HG03521 (cell line): Measurements from ENCODE around the gene TCTN2.

Experiments
- ATAC-seq: cut with Tn5 transposase; IDR thresholded peaks from one replicate; pipeline ENCODE4 v1.9.1; 2021; ENCODE audit warnings: mild to moderate bottlenecking, moderate library complexity; ENCODE audit not compliant: unreplicated experiment

TCTN2 gene

GRCh38 chr12:123670882-123671728 lies at the start of gene TCTN2:
TSS of gene TCTN2 (plus strand) at chr12:123671113. CDS start at chr12:123671241, 128 bp downstream.
- ATAC-seq: peak; percentile 100

- ATAC-seq: no peak
Observed at GRCh38 chr12:123621619-123622530, 49.0 kb upstream of the TCTN2 start.

GRCh38 chr12:123633379-123634141 lies 37.4 kb upstream of the TCTN2 start, which contains the start of the genes EIF2B1 and GTF2H3:
TSS of gene EIF2B1 (minus strand) at chr12:123633686. CDS start at chr12:123633557, 129 bp downstream.
TSS of gene GTF2H3 (plus strand) at chr12:123633829. CDS start at chr12:123633860, 31 bp downstream.
- peak; percentile 96 for ATAC-seq

- no peak for ATAC-seq
Observed at GRCh38 chr12:123634142-123634561, 36.8 kb upstream of the TCTN2 start.

- ATAC-seq: no peak
Observed at GRCh38 chr12:123643911-123644310, 27.0 kb upstream of the TCTN2 start.

GRCh38 chr12:123645380-123645779 lies 25.5 kb upstream of the TCTN2 start:
- ATAC-seq: no peak

- ATAC-seq: no peak
Observed at GRCh38 chr12:123645878-123646277, 25.0 kb upstream of the TCTN2 start.

GRCh38 chr12:123648401-123648800 lies 22.5 kb upstream of the TCTN2 start:
- no peak for ATAC-seq

GRCh38 chr12:123654129-123654701 lies 16.7 kb upstream of the TCTN2 start:
- no peak for ATAC-seq

GRCh38 chr12:123655420-123655819 lies 15.5 kb upstream of the TCTN2 start:
- peak; percentile 85 for ATAC-seq

GRCh38 chr12:123656392-123656791 lies 14.5 kb upstream of the TCTN2 start:
- no peak for ATAC-seq

- ATAC-seq: no peak
Observed at GRCh38 chr12:123657211-123657610, 13.7 kb upstream of the TCTN2 start.

- no peak for ATAC-seq
Observed at GRCh38 chr12:123659996-123660727, 10.8 kb upstream of the TCTN2 start.

GRCh38 chr12:123667771-123668170 lies 3.1 kb upstream of the TCTN2 start:
- no peak for ATAC-seq

- no peak for ATAC-seq
Observed at GRCh38 chr12:123671876-123672275, 963 bp downstream of the TCTN2 start.

- no peak for ATAC-seq
Observed at GRCh38 chr12:123675436-123675835, 4.5 kb downstream of the TCTN2 start.

- ATAC-seq: no peak
Observed at GRCh38 chr12:123676616-123677320, 5.9 kb downstream of the TCTN2 start.

- no peak for ATAC-seq
Observed at GRCh38 chr12:123678981-123679380, 8.1 kb downstream of the TCTN2 start.

GRCh38 chr12:123681605-123682004 lies 10.7 kb downstream of the TCTN2 start:
- no peak for ATAC-seq
